NCI-H446 (cell line): Measurements from ENCODE around the gene SDK1.
"Not testable (repeated sequence)": the region's sequence is repeated elsewhere in the genome, so short reads cannot be mapped to it uniquely, and the experiment has no call there.

Source experiments
- DNase-seq, 2 experiments: peaks; one replicate each; lab custom pipeline; 2025; lab: John Stamatoyannopoulos, UW

The SDK1 gene

GRCh38 chr7:3957472-3958108 is 656.5 kb downstream of the SDK1 start:
- no peak for DNase-seq

- no peak for DNase-seq
Measured at GRCh38 chr7:3958109-3958483, 657.0 kb downstream of the SDK1 start.

- no peak for DNase-seq
Measured at GRCh38 chr7:3959364-3959763, 658.3 kb downstream of the SDK1 start.

- DNase-seq, result no peak
Measured at GRCh38 chr7:3960050-3960763, 659.2 kb downstream of the SDK1 start.

GRCh38 chr7:3960942-3961341 is 659.9 kb downstream of the SDK1 start:
- DNase-seq, result no peak

DNA sequence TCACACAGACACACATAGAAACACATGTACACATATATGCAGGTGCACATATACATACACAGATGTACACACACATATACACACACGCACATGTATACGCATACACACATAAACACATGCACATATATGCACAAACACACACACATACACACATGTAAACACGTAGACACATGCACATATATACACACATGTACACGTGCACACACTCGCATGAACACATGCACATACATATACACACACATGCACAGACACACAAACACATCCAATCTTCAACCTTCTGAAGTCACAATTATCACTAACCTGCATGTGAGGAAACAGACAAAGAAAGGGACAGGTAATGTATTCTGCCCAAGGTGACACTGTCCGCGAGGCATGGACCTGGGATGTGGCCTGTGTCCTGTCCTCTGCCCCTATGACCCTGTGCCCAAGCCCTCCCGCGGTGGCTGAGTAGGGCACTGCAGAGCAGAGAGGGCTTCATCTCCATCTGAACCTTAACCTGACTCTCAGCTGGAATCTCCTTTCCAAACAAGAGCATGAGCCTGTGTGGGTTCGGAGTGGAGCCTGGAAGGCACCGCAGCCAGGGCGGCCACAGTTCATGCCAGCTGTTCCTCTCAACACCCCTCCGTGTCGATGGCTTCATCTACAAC is 660.9 kb downstream of the SDK1 start:
- no peak for DNase-seq

DNA sequence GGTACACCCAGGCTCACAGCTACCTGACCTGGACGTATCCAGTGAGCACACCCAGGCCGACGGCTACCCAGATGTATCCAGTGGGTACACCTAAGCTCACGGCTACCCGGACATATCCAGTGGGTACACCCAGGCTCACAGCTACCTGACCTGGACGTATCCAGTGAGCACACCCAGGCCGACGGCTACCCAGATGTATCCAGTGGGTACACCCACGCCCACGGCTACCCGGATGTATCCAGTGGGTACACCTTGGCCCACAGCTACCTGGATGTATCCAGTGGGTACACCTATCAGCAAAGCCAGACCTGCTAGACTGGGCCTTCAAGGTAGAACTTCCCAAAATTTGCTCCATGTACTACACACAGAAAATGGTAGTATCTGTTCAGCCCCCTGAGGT is 662.7 kb downstream of the SDK1 start:
- not testable (repeated sequence) for DNase-seq

GRCh38 chr7:3964980-3965606 is 664.0 kb downstream of the SDK1 start:
- DNase-seq, result no peak

GRCh38 chr7:3965794-3966395 is 664.8 kb downstream of the SDK1 start:
- DNase-seq, result no peak

DNA sequence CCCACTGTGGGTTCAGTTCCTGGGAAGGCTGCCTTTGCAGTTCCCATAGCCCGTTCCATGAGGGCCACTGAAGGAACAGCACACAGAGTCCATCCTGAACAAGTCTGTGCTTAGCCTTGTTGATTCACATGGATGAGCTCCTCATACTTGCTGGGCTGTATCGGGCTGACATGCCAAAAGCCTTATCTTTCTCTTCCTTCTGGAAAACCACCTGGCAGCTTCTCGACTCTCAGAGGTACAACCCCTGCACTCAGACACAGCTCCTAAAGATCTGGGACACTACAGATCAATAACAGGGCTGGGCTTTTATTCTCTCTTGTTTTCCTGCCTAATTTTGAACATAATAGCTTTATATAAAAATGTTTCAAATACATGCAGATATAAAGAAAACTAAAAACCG is 667.2 kb downstream of the SDK1 start:
- DNase-seq, result no peak

DNA sequence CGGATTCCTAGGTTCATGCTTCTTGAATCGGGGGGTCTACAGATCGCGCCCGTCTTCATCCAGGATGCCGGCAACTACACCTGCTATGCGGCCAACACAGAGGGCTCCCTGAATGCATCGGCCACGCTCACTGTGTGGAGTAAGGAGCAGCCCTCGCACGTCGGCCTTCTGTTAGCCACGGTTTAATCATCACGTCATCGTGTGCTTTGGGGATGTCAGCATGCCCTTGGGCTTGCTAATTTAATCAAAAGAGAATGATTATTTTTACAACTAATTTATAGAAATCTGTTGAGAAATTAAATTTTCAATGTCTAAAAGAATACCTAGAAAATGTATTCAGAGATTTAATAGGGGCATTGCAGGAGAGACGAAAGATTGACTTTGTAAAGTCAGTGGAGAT is 668.2 kb downstream of the SDK1 start:
- DNase-seq, result no peak

- no peak for DNase-seq
Measured at GRCh38 chr7:3971323-3971722, 670.3 kb downstream of the SDK1 start.

- DNase-seq, result no peak
Measured at GRCh38 chr7:3973264-3973663, 672.2 kb downstream of the SDK1 start.

DNA sequence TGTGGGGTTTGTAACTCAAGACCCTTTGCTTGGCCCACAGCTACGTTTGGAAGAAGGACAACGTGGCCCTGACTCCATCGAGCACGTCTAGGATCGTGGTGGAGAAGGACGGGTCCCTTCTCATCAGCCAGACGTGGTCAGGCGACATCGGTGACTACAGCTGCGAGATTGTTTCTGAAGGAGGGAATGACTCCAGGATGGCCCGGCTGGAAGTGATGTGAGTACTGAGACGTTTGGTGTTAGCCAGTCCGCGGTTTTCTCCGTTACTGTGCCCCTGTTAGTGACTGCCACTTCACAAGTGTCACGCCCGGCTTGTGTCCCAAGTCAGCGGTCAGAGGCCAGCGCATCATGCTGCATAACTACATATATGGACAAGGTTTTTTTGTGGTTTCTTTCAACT is 673.3 kb downstream of the SDK1 start:
- no peak for DNase-seq

GRCh38 chr7:3975371-3975770 is 674.3 kb downstream of the SDK1 start:
- DNase-seq, result no peak

DNA sequence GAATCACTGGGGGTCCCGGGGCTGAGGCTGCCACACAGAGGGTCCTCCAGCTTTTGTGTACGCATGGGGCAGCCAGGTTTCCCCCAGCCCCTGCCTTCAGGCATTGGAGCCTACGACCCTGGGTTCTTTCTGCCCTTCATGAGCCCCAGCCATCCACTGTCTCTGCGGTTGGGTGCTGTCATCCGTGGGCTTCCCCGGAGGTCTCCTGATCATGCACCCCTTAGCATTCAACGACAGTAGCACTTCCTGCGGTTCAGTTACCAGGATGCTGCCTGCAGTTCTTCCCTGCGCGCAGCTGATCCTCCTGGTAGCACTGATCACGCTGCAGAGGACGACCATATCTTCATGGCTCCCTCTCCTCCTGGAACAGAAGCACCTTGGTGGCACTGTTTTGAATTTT is 676.3 kb downstream of the SDK1 start:
- DNase-seq, result no peak

DNA sequence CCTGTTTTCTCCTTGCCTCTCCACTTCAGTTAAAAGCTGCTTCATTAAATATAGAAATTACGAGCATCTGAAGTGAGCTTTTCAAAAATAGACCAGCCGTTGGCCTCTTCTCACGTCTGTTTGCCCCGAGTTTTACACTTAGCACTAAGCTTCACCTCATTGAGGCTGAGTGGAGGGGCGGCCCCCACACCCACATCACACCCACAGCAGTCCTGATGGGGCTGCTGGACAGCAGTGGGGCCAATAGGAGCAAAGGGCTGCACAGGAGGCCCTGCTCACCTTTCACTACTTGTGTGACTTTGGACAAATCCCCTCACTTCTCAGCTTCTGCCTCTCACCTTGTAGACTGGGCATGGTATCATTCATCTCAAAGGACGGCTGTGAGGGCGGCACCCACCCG is 677.8 kb downstream of the SDK1 start:
- no peak for DNase-seq

GRCh38 chr7:3979611-3980299 is 678.7 kb downstream of the SDK1 start:
- DNase-seq, result no peak

DNA sequence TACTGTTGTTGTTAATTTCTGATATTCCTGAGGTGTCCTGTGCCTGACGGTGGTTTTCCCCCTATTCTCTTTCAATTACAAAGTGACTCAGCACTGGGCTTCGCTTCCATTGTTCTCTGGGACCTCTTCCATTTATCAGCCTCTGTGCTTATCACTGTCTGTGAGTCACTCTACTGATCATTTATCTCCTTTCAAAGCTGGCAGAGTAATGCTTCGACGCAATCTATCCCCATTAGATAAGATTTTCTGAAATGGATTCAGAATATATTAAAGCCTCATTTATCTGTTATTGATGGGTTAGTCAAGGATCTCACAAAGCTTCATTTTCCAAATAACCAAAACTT is 679.2 kb downstream of the SDK1 start:
- no peak for DNase-seq

DNA sequence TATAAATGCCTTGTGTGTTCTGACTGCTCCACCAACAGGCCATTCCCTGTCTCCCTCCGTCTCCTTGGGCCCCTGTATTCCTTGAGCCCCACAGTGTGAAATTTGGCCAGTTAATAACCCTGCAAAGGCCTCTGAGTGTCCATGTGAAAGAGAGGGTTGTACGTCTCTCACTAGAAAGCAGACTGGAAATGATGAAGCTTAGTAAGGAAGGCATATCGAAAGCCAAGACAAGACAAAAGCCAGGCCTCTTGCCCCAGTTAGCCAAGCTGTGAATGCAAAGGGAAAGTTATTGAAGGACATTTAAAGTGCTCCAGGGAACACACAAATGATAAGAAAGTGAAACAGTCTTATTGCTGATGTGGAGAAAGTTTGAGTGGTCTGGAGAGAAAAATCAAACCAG is 680.2 kb downstream of the SDK1 start:
- no peak for DNase-seq

- DNase-seq, result no peak
Measured at GRCh38 chr7:3984456-3984855, 683.4 kb downstream of the SDK1 start.

DNA sequence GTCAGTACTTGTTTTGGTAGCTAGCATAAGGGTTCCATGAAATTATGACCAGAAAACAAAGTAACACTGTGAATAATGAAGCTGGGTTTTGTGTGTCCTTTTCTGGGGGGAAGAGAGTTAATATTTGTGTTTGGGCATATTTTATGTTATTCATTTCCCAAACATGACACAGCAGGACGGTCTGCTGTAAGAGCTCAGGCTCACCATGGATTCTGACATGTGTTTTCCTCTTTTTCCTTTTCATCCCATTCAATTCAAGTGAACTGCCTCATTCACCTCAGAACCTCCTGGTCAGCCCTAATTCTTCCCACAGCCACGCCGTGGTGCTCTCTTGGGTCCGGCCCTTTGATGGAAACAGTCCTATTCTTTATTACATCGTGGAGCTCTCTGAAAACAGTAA is 685.9 kb downstream of the SDK1 start:
- DNase-seq, result no peak
